ENCODE data around the gene INTS4.
"Not testable (repeated sequence)": the region's sequence is repeated elsewhere in the genome, so short reads cannot be mapped to it uniquely, and the experiment has no call there.

DNA sequence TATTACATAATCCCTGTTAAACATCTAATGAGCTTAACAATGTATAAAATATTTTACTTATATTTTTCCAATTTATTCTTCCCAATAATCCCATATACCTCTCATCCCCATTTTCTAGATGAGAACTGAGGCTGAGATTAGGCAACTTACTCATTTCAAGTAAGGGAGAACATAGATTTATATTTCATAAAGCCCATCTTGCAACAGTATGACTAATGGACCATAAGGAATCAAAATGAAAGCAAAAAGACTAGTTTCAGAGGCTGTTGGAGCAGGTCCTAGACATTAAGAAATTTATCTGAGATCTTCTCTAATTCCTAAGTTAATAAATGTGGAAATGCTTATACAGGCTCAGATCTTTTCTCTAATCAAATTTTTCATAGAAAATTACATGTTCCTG is 52.0 kb downstream of the INTS4 start:
- TF ChIP-seq, protein P1, sequence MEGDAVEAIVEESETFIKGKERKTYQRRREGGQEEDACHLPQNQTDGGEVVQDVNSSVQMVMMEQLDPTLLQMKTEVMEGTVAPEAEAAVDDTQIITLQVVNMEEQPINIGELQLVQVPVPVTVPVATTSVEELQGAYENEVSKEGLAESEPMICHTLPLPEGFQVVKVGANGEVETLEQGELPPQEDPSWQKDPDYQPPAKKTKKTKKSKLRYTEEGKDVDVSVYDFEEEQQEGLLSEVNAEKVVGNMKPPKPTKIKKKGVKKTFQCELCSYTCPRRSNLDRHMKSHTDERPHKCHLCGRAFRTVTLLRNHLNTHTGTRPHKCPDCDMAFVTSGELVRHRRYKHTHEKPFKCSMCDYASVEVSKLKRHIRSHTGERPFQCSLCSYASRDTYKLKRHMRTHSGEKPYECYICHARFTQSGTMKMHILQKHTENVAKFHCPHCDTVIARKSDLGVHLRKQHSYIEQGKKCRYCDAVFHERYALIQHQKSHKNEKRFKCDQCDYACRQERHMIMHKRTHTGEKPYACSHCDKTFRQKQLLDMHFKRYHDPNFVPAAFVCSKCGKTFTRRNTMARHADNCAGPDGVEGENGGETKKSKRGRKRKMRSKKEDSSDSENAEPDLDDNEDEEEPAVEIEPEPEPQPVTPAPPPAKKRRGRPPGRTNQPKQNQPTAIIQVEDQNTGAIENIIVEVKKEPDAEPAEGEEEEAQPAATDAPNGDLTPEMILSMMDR (conservative IDR thresholded peaks at IDR 0.05; ENCODE audit: low read length) = not testable (repeated sequence)
- not testable (repeated sequence) for TF ChIP-seq EZH2phosphoT487 (IDR thresholded peaks at IDR 0.05; ENCODE audit: borderline replicate concordance, low read depth, low read length)
